Thymus (tissue), 11 donors: ENCODE data around the gene CIAO3. TPM values are rescaled to one million over a fixed set of nuclear protein-coding genes. Genes with fewer than 3 reads are reported as not detected.
"Not testable (repeated sequence)": the region's sequence is repeated elsewhere in the genome, so short reads cannot be mapped to it uniquely, and the experiment has no call there.

ENCODE experiments used
- DNase-seq, 9 donors: peaks; one replicate each; pipeline ENCODE4 v3.0.0-alpha.2; 2013; ENCODE audit warnings: low spot score in 9 of 9, low read depth in 6 of 9, missing footprints in 1 of 9
- H3K27ac ChIP-seq, 2 donors: one replicate each; pipeline ENCODE4 v1.5.1; 2013; ENCODE audit warnings: control low read depth in 1 of 2, low read depth in 1 of 2, low read length in 1 of 2, mild to moderate bottlenecking in 1 of 2, moderate library complexity in 1 of 2
- H3K27me3 ChIP-seq, 2 donors: one replicate each; pipeline ENCODE4 v1.5.1; 2013; ENCODE audit warnings: low read length in 1 of 2; ENCODE audit not compliant: control insufficient read depth in 2 of 2, insufficient read depth in 1 of 2
- H3K36me3 ChIP-seq, 2 donors: one replicate each; pipeline ENCODE4 v1.5.1; 2013; ENCODE audit warnings: low read length in 1 of 2, mild to moderate bottlenecking in 1 of 2, moderate library complexity in 1 of 2; ENCODE audit not compliant: control insufficient read depth in 2 of 2, insufficient read depth in 2 of 2
- H3K4me1 ChIP-seq, 2 donors: one replicate each; pipeline ENCODE4 v1.5.1; 2013; ENCODE audit warnings: low read length in 2 of 2; ENCODE audit not compliant: control insufficient read depth in 2 of 2, insufficient read depth in 2 of 2
- H3K4me3 ChIP-seq, 2 donors: one replicate each; pipeline ENCODE4 v1.5.1; 2013; ENCODE audit warnings: low read length in 2 of 2, control low read depth in 1 of 2, mild to moderate bottlenecking in 1 of 2
- H3K9me3 ChIP-seq, 2 donors: one replicate each; pipeline ENCODE4 v1.5.1; 2013; ENCODE audit warnings: low read length in 1 of 2, mild to moderate bottlenecking in 1 of 2; ENCODE audit not compliant: control insufficient read depth in 2 of 2, insufficient read depth in 1 of 2
- WGBS: extraction: QIAGEN DNeasy Blood & Tissue Kit; methylation state at CpG from one replicate; pipeline ENCODE4 v1.1.7; 2013; 5-methylcytosine and 5-hydroxymethylcytosine counted together
- polyA plus RNA-seq: library from polyadenylated mRNA; stranded (reverse); fragments of 200-250 nt; gene quantifications from one replicate; pipeline ENCODE4 v1.2.3, GENCODE V29; 2013
- total RNA-seq: library from RNA; stranded (reverse); fragments of 120-200 nt; gene quantifications from one replicate; pipeline ENCODE4 v1.2.4, GENCODE V29; 2013
- donor health status: healthy.

The CIAO3 gene
- total and polyA plus RNA-seq, 2 donors: 20.8 to 60.4 TPM

- H3K4me1 ChIP-seq: no peaks in the 10 kb centered on the region
- DNase-seq: no peak
- peaks cover 0 to 35% of the 10 kb centered on the region in 2 donors for H3K27me3 ChIP-seq
- H3K9me3 ChIP-seq: no peaks in the 10 kb centered on the region
- no peaks in the 10 kb centered on the region for H3K36me3 ChIP-seq
- WGBS: 88% methylated on average over 6 of the region's 6 CpGs
- H3K4me3 ChIP-seq: no peak overlapping the region
- H3K27ac ChIP-seq: no peak overlapping the region
Observed at GRCh38 chr16:778909-779527, 38.2 kb upstream of the CIAO3 start.

DNA sequence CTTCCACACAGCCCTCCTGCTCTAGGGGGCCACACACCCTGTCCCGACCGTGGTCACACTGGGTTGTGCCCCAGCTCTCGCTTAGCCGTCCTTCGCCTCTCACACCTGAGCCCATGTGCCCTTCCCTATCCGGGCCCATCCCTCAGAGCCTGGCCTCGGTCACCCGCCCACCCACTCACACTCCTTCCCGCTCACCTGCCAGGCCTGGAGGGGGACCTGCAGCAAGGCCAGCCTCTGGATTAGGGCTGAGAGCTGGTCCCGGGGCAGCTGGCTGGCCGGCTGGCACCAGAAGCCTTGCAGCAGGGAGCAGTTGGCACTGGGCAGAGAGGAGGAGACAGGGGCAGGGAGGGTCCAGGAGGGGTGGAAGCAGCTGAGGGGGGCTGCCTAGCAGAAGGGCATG lies 37.6 kb upstream of the CIAO3 start:
- no peak overlapping the region for H3K27ac ChIP-seq
- peaks cover 0 to 35% of the 10 kb centered on the region in 2 donors for H3K27me3 ChIP-seq
- WGBS: 94% methylated on average over 11 of the region's 11 CpGs
- no peaks in the 10 kb centered on the region for H3K4me1 ChIP-seq
- no peak for DNase-seq
- no peaks in the 10 kb centered on the region for H3K9me3 ChIP-seq
- H3K36me3 ChIP-seq: no peaks in the 10 kb centered on the region
- H3K4me3 ChIP-seq: no peak overlapping the region

- Histone ChIP-seq H3K27ac (no peak overlapping the region), H3K27me3 (peaks cover 0 to 32% of the 10 kb centered on the region in 2 donors), H3K9me3 (no peaks in the 10 kb centered on the region), H3K36me3 (no peaks in the 10 kb centered on the region), H3K4me1 (no peaks in the 10 kb centered on the region), H3K4me3 (no peak overlapping the region)
- no peak for DNase-seq
- 23% methylated on average over 16 of the region's 16 CpGs for WGBS
Observed at GRCh38 chr16:777826-778225, 37.0 kb upstream of the CIAO3 start.

DNA sequence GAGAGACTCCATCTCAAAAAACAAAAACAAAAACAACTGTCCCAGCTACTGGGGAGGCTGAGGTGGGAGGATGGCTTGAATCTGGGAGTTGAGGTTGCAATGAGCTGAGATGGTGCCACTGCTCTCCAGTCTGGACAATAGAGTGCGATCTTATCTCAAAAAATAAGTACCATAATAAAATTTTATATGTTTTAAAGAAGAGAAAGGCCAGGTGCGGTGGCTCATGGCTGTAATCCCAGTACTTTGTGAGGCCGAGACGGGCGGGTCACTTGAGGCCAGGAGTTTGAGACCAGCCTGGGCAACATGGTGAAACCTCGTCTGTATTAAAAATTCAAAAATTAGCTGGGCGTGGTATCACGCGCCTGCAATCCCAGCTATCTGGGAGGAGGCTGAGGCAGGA lies 36.0 kb upstream of the CIAO3 start:
- Histone ChIP-seq H3K27ac (no peak overlapping the region), H3K9me3 (no peaks in the 10 kb centered on the region), H3K27me3 (peaks cover 0 to 31% of the 10 kb centered on the region in 2 donors), H3K36me3 (no peaks in the 10 kb centered on the region), H3K4me1 (no peaks in the 10 kb centered on the region), H3K4me3 (no peak overlapping the region)
- 97% methylated on average over 9 of the region's 9 CpGs for WGBS
- no peak for DNase-seq

DNA sequence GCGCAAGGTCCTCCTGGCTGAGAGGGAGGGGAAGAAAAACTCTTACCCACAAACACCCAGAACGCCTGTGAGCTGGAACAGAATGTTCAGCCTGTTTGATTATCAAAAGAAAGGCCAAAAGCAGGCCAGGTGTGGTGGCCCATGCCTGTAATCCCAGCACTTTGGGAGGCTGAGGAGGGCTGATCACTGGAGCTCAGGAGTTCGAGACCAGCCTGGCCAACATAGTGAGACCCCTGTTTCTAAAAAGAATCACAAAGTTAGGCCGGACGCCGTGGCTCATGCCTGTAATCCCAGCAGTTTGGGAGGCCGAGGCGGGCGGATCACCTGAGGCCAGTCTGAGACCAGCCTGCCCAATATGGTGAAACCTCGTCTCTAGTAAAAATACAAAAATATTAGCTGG lies 35.5 kb upstream of the CIAO3 start:
- 95% methylated on average over 10 of the region's 10 CpGs for WGBS
- peaks cover 0 to 27% of the 10 kb centered on the region in 2 donors for H3K27me3 ChIP-seq
- not testable (repeated sequence) for H3K4me3 ChIP-seq

GRCh38 chr16:775236-775796 lies 34.5 kb upstream of the CIAO3 start:
- Histone ChIP-seq H3K36me3 (no peaks in the 10 kb centered on the region), H3K4me1 (no peaks in the 10 kb centered on the region), H3K4me3 (no peak overlapping the region), H3K27ac (no peak overlapping the region), H3K9me3 (no peaks in the 10 kb centered on the region), H3K27me3 (peaks cover 0 to 25% of the 10 kb centered on the region in 2 donors)
- DNase-seq: no peak
- 91% methylated on average over 36 of the region's 36 CpGs for WGBS

More for the DNA sequence above, 35.5 kb upstream of the CIAO3 start:
- H3K36me3 ChIP-seq, DNase-seq, H3K27ac ChIP-seq, H3K4me1 ChIP-seq, H3K9me3 ChIP-seq: not testable (repeated sequence)

DNA sequence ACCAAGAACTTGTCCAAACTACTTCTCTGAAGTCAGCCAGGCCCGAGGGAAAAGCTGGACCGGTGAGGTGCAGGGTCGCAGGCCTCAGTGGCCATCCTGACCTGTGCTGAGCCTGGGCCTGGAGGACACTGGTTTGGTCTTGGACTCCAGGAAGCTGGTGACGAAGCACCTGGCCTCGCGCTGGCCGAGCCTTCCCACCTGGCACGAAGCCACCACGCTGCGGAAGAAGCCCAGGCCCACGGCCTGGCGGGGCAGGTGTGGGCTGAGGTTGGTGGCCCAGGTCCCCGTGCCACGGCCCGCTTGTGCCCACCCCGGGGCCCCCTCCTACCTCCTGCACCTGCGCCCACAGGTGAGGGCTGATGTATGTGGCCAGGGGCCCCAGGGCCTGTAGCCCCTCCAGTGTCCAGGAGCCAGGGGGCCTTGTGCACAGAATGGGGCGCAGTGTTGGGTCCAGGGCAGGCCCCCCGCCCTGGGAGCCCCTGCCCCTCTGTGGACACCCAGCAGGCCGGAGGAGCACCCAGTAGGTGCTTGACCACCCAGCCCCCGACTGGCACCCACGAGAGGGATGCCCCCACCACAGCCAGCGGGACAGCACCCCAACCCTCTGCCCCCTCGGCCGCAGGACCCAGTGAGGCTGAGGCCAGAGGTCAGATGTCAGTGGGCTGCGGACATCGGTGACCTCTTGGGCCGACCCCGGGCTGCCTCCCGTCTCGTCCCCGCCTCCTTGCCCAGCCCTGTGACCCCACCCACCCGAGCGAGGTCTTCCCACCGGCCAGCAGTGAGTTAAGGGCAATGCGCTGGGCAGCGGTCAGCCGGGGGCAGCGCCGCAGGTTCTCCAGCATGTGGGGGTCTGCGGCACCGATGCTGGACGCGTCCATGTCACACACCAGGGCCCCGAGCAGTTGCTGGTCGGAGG lies 33.5 kb upstream of the CIAO3 start:
- H3K4me1 ChIP-seq: no peaks in the 10 kb centered on the region
- no peak for DNase-seq
- H3K36me3 ChIP-seq: no peaks in the 10 kb centered on the region
- H3K4me3 ChIP-seq: no peak overlapping the region
- WGBS: 94% methylated on average over 46 of the region's 46 CpGs
- H3K27ac ChIP-seq: no peak overlapping the region
- no peaks in the 10 kb centered on the region for H3K9me3 ChIP-seq
- peaks cover 0 to 27% of the 10 kb centered on the region in 2 donors for H3K27me3 ChIP-seq

GRCh38 chr16:772959-773358 lies 32.2 kb upstream of the CIAO3 start:
- H3K36me3 ChIP-seq: no peaks in the 10 kb centered on the region
- H3K9me3 ChIP-seq: no peaks in the 10 kb centered on the region
- H3K27me3 ChIP-seq: peaks cover 0 to 27% of the 10 kb centered on the region in 2 donors
- no peak overlapping the region for H3K27ac ChIP-seq
- WGBS: 96% methylated on average over 18 of the region's 18 CpGs
- no peak overlapping the region for H3K4me3 ChIP-seq
- DNase-seq: no peak
- no peaks in the 10 kb centered on the region for H3K4me1 ChIP-seq

DNA sequence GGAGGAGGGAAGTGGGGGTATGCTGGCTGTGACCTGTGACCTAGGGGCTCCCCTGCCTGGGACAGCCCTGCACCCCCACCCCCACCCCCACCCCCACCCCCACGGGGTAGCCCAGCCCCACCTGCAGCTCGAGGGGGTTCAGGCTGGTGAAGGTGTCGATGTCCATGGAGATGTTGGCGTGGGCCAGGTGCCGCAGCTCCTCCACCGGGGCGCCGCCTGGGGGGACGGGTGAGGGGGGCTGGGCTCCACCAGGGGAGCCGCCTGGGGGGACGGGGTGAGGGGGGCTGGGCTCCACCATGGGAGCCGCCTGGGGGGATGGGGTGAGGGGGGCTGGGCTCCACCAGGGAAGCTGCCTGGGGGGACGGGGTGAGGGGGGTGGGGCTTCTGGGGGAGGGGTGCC lies 29.6 kb upstream of the CIAO3 start:
- H3K9me3 ChIP-seq: no peaks in the 10 kb centered on the region
- H3K27ac ChIP-seq: no peak overlapping the region
- no peaks in the 10 kb centered on the region for H3K36me3 ChIP-seq
- no peak overlapping the region for H3K4me3 ChIP-seq
- peaks cover 0 to 17% of the 10 kb centered on the region in 2 donors for H3K27me3 ChIP-seq
- DNase-seq: no peak
- 87% methylated on average over 13 of the region's 13 CpGs for WGBS
- H3K4me1 ChIP-seq: no peaks in the 10 kb centered on the region
